HG02943 (cell line): ENCODE data around the gene TMPRSS11D.

Source experiments
- ATAC-seq: cut with Tn5 transposase; IDR thresholded peaks from one replicate; pipeline ENCODE4 v1.9.1; 2021; ENCODE audit warnings: mild to moderate bottlenecking, low read depth, moderate library complexity; ENCODE audit not compliant: unreplicated experiment

TMPRSS11D gene

DNA sequence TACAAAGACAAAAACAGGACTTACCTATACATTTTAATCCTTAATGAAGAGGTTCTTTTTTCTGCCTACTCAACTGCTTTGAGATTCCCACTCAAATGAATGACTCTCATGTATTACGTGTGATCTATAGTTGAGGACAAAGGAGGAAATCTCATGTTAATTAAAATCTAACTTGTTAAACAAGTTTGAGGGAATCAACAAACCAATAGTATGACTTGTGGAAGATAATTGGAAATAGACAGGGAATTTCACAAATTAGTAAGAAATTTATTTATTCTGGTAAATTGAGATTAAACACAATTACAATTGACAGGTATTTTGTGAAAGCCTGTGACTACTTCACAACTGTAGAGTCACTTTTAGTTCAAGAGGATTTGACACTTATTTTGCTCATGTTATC is at the start of gene TMPRSS11D:
TMPRSS11D (minus strand) TSS at position 101 of the 400 bp plus-strand sequence; CDS start at position 32, 69 bp downstream.
- ATAC-seq, result no peak

DNA sequence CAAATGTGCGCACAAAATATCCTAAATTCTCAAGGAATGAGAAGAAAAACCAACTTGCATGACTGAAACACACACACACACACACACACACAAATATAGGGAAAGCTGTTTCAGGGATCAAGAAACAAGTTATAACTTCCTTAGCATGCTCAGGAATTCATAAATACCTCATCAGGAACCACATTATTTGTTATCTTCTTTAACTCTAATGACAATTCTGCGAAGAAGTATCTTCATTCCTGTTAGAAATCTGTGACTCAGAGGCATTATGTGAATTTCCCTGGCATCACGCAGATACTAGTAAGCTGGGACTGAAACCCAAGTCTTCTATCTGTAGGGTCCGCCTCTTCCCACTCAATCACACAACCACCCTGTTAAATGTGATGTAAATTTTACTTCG is 49.2 kb upstream of the TMPRSS11D start:
- no peak for ATAC-seq

DNA sequence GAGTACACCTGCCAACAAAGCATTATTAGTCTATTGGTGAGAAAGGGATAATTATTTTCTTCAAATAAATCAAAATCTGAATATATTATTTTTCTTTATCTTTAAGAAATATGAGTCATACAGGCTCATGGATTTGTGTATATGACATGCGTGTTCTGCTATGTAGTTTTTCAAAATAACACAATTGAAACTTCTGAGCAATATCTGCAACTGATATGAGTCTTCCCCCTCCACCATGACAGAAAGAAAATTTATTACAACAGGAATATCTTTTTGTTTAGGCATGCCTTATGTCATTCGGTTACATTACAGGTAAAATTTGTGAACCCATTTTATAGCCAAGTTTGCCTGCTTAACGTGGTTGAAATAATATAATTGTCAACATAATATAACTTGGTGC is 47.5 kb upstream of the TMPRSS11D start:
- no peak for ATAC-seq

- ATAC-seq, result no peak
Observed at GRCh38 chr4:67929426-67929825, 45.6 kb upstream of the TMPRSS11D start.

GRCh38 chr4:67928546-67928945 is 44.7 kb upstream of the TMPRSS11D start:
- ATAC-seq, result no peak

- ATAC-seq, result no peak
Observed at GRCh38 chr4:67927251-67927650, 43.4 kb upstream of the TMPRSS11D start.

DNA sequence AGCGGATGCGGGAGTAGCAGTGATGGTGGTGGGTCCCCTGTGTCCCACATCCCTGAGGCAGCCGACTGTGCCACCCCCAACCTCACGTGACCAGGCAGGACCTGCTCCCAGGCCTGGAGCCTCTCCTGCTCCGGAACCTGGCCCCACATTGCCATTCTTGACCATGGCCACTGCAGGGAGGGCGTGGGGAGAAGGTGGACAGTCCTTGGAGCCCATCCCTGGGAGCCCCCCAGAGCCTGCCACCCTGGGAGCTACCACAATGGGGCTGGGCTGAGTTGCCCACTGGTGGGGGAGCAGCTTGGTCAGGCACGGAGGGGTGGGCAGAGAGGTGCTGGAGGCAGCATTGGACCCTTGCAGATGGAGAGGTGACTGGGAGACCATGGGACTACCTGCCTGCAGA is 42.7 kb upstream of the TMPRSS11D start:
- no peak for ATAC-seq

DNA sequence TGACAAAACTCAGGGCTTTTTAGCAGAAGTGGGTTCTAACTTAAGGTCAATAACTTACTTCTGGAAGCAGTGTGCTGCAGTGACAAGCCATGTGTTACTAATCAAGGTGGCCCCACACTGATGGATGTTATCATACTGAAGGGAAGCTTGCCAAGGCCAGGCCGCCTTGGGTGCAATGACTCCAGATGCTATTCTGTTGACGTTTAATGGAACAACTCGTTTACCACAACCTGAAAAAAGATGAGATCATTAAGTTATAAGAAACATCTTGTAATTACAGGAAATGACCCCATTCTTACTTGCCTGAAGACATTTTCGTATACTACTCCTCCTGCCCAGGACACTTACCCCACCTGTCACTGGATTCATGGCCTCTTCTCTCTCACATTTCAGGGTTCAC is 38.9 kb upstream of the TMPRSS11D start:
- no peak for ATAC-seq

- ATAC-seq, result no peak
Observed at GRCh38 chr4:67918428-67918827, 34.6 kb upstream of the TMPRSS11D start.

- ATAC-seq, result no peak
Observed at GRCh38 chr4:67915400-67915966, 31.7 kb upstream of the TMPRSS11D start.

- ATAC-seq, result no peak
Observed at GRCh38 chr4:67912080-67912479, 28.3 kb upstream of the TMPRSS11D start.

GRCh38 chr4:67911638-67912037 is 27.8 kb upstream of the TMPRSS11D start:
- no peak for ATAC-seq

DNA sequence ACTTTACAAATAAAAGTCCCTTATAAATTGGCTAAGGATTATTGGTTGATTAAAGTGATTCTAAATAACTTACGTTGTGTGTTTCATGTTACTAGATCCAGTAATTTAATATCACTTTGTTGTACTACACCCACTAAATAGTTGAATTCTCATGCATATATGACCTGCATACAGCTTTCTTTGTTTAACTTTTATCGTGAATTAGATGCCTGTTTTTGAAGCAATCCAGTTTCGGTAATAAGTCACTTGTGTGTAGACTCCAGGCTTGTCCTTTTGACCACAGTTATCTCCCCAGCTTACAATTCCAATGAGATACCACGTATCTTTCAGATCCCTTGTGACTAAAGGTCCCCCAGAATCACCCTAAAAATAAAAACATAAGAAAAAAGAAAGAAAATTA is 27.3 kb upstream of the TMPRSS11D start:
- no peak for ATAC-seq

DNA sequence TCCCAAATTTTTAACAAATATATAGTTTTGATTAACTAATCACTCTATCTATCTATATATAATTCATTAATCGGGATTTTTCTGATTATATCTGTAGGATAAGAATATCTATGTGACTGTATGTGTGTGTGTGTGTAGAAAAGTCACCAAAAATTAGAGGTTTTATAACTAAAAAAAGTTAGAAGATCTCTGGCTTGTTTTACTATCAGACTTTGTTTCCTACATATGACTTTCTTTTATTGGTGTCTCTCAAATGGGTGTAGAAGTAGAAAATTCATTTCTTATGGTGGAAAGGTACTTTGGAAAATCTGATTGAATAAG is 26.7 kb upstream of the TMPRSS11D start:
- ATAC-seq, result no peak

DNA sequence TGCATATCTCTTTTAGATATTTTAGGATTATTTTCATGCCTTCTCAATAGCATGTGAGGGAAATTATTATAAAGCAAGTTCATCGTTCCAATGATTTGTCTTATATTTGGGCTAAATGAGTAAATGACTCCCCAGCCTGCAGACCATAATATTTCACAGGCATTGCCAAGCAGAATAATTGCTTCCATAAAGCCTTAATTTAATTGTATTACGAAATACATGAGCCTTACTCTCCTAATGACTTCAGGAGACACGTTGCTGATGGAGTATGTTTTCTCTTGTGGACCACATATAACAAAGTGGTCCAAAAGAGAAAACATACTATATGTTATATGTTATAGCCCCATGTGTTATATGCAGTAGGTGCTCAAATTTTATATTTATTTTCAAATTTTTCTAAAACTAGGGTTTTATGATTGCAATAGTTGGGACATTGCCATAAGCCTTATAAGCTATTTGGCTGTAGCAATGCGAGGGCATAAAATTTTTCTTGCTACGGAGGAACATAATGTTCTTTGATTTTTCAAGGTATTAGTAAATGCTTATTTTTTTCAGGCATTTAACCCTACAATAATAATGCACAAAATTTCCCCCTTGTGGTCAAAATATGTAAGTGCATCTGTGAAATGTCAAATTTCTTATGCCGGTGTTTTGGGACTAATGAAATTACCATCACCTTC is 26.2 kb upstream of the TMPRSS11D start:
- no peak for ATAC-seq

DNA sequence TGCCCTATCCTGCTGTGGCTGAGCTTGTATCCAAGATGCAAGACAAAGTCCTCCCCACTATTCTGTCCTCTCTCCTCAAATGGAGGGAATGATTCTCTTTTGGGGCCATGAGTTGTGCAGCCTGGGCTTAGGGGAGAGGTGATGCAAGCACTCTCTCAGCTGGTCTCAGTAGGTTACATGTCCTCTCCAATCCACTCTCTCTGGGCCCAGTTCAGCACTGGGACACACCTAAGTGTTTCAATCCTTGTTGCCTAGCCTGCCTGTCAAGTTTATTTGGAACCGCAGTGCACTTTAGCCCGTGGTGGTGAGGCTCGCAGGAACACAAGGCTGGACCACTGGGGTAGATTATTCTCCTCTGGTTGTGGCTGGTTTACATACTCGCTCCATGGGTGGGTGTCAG is 23.8 kb upstream of the TMPRSS11D start:
- no peak for ATAC-seq

- no peak for ATAC-seq
Observed at GRCh38 chr4:67899096-67899495, 15.3 kb upstream of the TMPRSS11D start.

DNA sequence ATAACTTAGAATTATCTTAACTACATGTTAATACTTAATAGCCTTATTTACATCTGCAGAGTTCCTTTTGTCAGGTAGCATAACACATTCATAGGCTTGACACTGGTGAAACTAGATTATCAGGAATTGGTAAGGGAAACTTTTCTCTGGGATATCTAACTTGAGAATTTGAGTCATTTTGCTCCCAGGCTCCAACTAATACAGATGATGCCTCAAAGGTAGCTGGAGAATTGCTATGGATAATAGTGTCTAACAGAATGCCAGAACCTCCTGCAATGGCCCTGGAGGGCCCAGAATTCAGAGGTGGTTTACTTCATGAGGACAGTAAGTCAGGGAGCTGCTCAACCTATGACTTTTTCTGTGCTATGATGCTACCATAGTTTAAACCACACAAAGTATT is 13.9 kb upstream of the TMPRSS11D start:
- no peak for ATAC-seq

DNA sequence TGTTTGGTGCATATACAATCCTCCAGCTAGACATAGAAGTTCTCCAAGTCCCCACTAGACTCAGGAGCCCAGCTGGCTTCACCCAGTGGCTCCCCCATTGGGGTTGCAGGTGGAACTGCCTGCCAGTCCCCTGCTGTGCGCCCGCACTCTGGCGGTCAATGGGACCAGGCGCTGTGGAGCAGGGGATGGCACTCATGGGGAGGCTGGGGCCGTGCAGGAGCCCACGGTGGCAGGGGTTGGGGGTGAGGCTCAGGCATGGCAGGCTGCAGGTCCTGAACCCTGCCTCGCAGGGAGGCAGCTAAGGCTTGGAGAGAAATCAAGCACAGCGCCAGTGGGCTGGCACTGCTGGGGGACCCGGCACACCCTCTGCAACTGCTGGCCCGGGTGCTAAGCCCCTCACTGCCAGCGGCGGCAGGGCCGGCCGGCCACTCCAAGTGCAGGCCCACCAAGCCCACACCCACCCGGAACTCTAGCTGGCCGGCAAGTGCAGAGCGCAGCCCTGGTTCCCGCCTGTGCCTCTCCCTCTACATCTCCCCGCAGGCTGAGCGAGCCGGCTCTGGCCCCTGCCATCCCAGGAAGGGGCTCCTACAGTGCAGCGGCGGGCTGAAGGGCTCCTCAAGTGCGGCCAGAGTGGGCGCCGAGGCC is 12.7 kb upstream of the TMPRSS11D start:
- ATAC-seq, result no peak

DNA sequence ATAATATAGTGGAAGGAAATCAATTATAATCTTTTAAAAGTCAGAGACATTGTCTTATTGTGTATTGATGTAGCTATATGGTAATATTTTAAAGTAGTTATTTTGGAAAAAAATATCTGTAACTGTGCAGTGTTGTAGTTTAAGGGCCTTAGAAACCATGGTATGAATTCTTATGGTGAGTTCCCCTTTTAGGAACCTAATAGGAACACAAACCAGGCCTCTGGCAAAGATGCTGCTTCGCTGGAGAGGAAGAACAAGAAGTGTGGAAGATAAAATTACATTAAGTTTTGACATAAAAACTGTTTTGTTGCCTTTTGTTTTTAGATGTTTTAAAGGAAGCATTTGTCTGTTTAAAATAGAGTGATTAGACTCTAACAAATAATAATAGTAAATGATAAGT is 10.9 kb upstream of the TMPRSS11D start:
- ATAC-seq, result no peak

- no peak for ATAC-seq
Observed at GRCh38 chr4:67892905-67893304, 9.1 kb upstream of the TMPRSS11D start.

- no peak for ATAC-seq
Observed at GRCh38 chr4:67892253-67892652, 8.5 kb upstream of the TMPRSS11D start.
